ENCODE measurements around the gene ZBTB14.

GRCh38 chr18:5294113-5294456, 1.4 kb downstream of the ZBTB14 start:
- TF ChIP-seq CTCF (IDR thresholded peaks at IDR 0.05) (no peak), POLR2A (IDR thresholded peaks at IDR 0.05) (no peak), EP300 (IDR thresholded peaks at IDR 0.05) (no peak)

All from gastroesophageal sphincter (tissue), 3 donors.